HG03469 (cell line): Measurements from ENCODE around the gene SNTG2.
"Not testable (repeated sequence)": the region's sequence is repeated elsewhere in the genome, so short reads cannot be mapped to it uniquely, and the experiment has no call there.

Experiments
- ATAC-seq: cut with Tn5 transposase; IDR thresholded peaks from one replicate; pipeline ENCODE4 v1.9.1; 2021; ENCODE audit warnings: mild to moderate bottlenecking, moderate library complexity, moderate number of reproducible peaks; ENCODE audit not compliant: unreplicated experiment

The SNTG2 gene

GRCh38 chr2:1402064-1402463 is 451.4 kb downstream of the SNTG2 start:
- no peak for ATAC-seq

GRCh38 chr2:1403565-1403964 is 452.9 kb downstream of the SNTG2 start:
- no peak for ATAC-seq

- ATAC-seq, result no peak
These were observed 454.5 kb downstream of the SNTG2 start for GRCh38 chr2:1405124-1405523.

- no peak for ATAC-seq
These were observed 455.3 kb downstream of the SNTG2 start for GRCh38 chr2:1405967-1406366.

- no peak for ATAC-seq
These were observed 455.8 kb downstream of the SNTG2 start for GRCh38 chr2:1406434-1406833.

GRCh38 chr2:1407950-1408675 is 457.5 kb downstream of the SNTG2 start:
- no peak for ATAC-seq

- no peak for ATAC-seq
These were observed 462.6 kb downstream of the SNTG2 start, which contains the start of gene TPO for GRCh38 chr2:1413156-1413710. Gene TPO, plus strand, starts transcription at chr2:1413463. Its CDS starts 946 bp downstream, at chr2:1414409.

GRCh38 chr2:1414121-1414520 is 463.5 kb downstream of the SNTG2 start:
- no peak for ATAC-seq

GRCh38 chr2:1414901-1415300 is 464.3 kb downstream of the SNTG2 start:
- not testable (repeated sequence) for ATAC-seq

GRCh38 chr2:1415501-1415900 is 464.9 kb downstream of the SNTG2 start:
- no peak for ATAC-seq
